Mucosa of stomach (tissue), 1 donor: Measurements from ENCODE around the gene RPS3.

Experiments
- H3K27me3 ChIP-seq: one replicate; pipeline ENCODE4 v1.7.0; 2013; ENCODE audit warnings: mild to moderate bottlenecking, low read length; ENCODE audit not compliant: control insufficient read depth, insufficient read depth
- H3K36me3 ChIP-seq: one replicate; pipeline ENCODE4 v1.7.0; 2013; ENCODE audit warnings: low read length; ENCODE audit not compliant: control insufficient read depth, insufficient read depth
- H3K4me1 ChIP-seq: one replicate; pipeline ENCODE4 v1.7.0; 2013; ENCODE audit warnings: mild to moderate bottlenecking, low read length; ENCODE audit not compliant: control insufficient read depth, insufficient read depth
- H3K4me3 ChIP-seq: one replicate; pipeline ENCODE4 v1.7.0; 2013; ENCODE audit warnings: low read length
- H3K9ac ChIP-seq: one replicate; pipeline ENCODE4 v1.7.0; 2013; ENCODE audit warnings: mild to moderate bottlenecking, low read length, moderate library complexity
- H3K9me3 ChIP-seq: one replicate; pipeline ENCODE4 v1.7.0; 2013; ENCODE audit warnings: mild to moderate bottlenecking, low read length, moderate library complexity; ENCODE audit not compliant: control insufficient read depth
- donor health status: Pancreatic carcinoma.

Gene RPS3

DNA sequence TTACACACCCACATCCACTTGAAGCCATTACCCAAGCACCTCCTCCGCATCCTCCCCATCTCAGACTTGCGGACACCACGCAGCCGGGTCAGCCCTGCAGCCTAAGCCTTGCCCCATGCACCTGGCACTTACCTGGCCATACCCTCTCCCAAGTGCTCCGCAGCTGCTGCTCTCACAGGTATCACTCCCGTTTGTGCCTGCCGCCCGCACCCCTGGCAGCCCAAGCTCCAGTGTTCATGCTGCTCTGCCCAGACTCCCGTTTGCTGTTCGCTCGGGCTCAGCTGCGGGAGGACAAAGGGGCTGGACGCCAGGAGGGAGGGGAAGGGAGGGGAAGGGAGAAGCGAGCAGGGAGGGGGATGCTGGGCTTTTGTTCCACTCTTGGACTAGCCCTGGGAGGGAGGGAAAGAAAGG, 33.6 kb downstream of the RPS3 start, which contains the start of gene KLHL35:
TSS of gene KLHL35 (minus strand) at position 293 of the 411 bp plus-strand sequence. CDS start 2,574 bp downstream, outside the sequence.
- Histone ChIP-seq H3K36me3 (no peaks in the 10 kb centered on the region), H3K9ac (no peak within 1 kb of the TSS), H3K9me3 (peaks cover 4% of the 10 kb centered on the region), H3K4me3 (no peak within 1 kb of the TSS), H3K27me3 (peaks cover 40% of the 10 kb centered on the region), H3K4me1 (peaks cover 23% of the 10 kb centered on the region)

DNA sequence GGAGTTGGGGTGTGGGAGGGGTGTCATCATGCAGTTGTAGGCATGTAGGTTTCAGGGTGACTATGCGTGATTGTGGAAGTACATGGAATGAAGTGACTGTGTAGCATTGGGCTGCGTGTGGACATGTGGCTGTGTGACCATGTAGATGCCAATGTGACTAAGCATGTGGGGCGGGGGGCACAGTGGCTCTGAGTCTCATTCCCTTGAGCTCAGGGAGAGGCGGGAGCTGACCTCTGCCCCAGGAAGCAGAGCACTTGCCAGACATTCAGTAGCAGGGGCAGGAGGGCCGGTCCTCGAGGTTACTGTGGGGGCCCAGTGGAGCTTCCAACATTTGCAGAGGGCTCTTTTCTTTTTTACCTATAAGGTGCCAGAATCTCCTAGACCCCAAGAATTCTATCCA, 34.1 kb downstream of the RPS3 start:
- H3K27me3 ChIP-seq = peaks cover 40% of the 10 kb centered on the region
- H3K4me1 ChIP-seq = peaks cover 20% of the 10 kb centered on the region
- no peaks in the 10 kb centered on the region for H3K36me3 ChIP-seq
- no peak overlapping the region for H3K4me3 ChIP-seq
- H3K9me3 ChIP-seq = peaks cover 4% of the 10 kb centered on the region
- no peak overlapping the region for H3K9ac ChIP-seq

DNA sequence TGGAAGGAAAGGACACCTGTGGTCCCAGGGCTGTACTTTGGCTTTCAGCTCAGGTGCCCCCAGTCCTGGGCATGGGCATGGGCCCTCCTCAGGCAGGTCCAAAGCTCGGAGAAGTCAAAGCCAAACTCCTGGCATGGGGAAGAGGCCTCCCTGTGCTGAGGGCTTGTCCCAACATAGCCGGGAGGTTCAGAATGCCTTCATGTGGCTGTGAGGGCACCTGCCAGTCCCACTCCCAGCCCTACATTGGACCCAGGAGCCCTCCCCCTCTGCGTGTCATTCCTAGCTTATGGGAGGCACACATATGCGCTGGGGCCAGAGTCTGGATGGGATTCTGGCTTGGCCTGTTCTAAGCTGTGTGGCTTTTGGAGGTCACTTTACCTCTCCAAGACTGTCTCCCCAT, 34.7 kb downstream of the RPS3 start:
- H3K9me3 ChIP-seq = peaks cover 4% of the 10 kb centered on the region
- peaks cover 16% of the 10 kb centered on the region for H3K4me1 ChIP-seq
- peaks cover 40% of the 10 kb centered on the region for H3K27me3 ChIP-seq
- H3K36me3 ChIP-seq = no peaks in the 10 kb centered on the region
- H3K9ac ChIP-seq = no peak overlapping the region
- H3K4me3 ChIP-seq = no peak overlapping the region

DNA sequence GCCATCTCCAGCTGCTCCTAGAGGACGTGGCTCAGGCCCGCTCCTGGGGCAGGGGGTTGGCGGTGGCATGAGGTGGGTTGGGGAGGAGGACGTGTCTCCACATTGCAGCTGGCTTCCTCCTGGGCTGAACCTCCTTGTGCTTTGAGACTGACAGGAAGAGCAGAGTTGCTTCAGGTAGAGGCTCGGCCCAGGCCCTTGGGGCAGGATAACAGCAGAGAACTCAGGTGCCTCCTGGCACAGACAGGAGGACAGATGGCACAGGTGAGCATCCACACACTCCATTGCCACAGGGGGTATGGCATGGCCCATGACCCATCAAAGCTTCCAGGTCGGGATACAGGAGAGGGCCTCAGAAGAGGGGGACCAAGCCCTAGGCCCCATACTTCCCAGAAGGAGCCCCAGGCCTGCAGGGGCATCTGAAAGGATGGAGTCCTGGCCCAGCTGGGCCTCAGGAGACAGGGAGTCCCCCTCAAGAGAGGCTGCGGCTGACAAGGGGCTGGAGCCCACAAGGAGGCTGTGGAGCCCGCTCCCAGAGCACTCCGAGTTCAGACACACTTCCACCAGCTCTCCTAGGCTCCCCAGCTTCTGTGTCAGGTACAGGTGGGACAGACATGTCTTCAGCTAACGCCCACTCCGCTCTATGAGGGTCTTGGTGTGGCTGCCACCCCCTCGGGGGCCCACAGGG, 35.7 kb downstream of the RPS3 start:
- Histone ChIP-seq H3K27me3 (peaks cover 35% of the 10 kb centered on the region), H3K4me1 (peaks cover 14% of the 10 kb centered on the region), H3K36me3 (no peaks in the 10 kb centered on the region), H3K4me3 (no peak overlapping the region), H3K9me3 (no peaks in the 10 kb centered on the region), H3K9ac (no peak overlapping the region)

DNA sequence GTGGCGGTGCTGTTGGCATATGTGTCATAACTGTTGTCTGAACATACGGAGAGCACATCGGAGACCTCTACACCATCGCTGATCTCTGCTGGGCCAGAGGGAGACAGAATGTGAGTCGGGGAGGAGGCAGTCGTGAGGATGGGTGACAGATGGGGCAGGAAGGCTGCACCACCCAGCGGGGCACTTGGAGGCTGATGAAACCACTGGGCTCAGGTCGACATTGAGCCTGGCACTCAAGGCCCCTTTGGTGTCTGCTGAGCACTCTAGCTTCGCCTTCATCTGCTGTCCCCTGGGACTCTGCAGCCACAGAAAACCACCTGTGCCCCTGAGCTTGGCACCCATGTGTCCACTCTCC, 36.2 kb downstream of the RPS3 start:
- no peak overlapping the region for H3K4me3 ChIP-seq
- H3K9me3 ChIP-seq = no peaks in the 10 kb centered on the region
- H3K36me3 ChIP-seq = no peaks in the 10 kb centered on the region
- peaks cover 32% of the 10 kb centered on the region for H3K27me3 ChIP-seq
- H3K4me1 ChIP-seq = peaks cover 11% of the 10 kb centered on the region
- no peak overlapping the region for H3K9ac ChIP-seq

DNA sequence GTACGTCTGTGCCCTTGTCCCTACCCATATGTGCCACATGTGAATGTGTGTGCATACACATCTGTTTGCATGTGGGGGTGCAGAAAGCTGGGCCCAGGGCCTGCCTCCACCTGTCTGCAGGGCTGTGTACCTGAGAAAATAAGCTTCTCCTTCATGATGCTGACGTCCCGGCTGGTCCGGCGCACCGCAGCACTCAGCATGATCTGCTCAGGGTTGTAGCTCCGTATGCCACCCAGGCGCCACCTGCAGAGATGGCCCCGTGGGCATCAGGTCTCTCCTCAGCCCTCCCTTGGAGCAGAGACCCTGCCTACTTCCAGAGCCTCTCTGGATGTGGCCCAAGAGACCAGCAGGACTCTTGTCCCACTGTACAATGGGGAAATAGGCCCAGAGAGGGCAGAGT, 37.5 kb downstream of the RPS3 start:
- H3K4me1 ChIP-seq = peaks cover 5% of the 10 kb centered on the region
- H3K9ac ChIP-seq = no peak overlapping the region
- no peak overlapping the region for H3K4me3 ChIP-seq
- peaks cover 20% of the 10 kb centered on the region for H3K27me3 ChIP-seq
- no peaks in the 10 kb centered on the region for H3K36me3 ChIP-seq
- H3K9me3 ChIP-seq = no peaks in the 10 kb centered on the region

DNA sequence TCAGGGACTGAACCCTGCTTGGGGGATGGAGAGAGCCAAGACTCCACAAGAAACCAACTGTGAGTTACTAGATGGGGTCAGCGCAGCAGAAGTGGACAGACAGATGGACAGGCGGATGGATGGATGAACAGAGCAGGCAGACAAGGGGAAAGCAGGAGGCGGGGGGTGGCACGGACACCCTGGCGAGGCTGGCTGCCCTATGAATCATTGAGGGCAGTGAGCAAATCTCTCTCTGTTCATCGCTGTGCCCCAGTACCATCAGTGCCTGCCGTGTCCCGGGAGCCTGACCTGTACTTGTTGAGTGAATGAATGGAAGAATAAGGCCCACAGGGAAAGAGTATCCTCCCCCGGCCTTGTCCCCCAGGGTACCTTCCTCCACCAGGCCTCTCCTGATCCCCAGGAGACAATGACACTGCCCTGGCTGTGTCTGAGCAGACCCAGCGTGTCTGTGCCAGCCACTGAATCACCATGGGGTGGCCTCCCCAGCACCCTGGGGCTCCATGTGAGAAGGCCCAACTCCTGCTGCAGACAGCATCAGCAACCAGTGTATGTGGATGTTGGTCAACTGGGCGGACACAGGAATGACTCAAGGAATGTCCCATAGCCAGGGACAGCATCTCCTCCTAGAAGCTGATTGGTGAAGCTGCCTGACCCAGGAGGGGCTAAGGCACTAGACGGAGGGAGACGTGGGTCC, 38.8 kb downstream of the RPS3 start:
- Histone ChIP-seq H3K27me3 (peaks cover 7% of the 10 kb centered on the region), H3K9me3 (no peaks in the 10 kb centered on the region), H3K36me3 (no peaks in the 10 kb centered on the region), H3K9ac (no peak overlapping the region), H3K4me3 (no peak overlapping the region), H3K4me1 (no peaks in the 10 kb centered on the region)

DNA sequence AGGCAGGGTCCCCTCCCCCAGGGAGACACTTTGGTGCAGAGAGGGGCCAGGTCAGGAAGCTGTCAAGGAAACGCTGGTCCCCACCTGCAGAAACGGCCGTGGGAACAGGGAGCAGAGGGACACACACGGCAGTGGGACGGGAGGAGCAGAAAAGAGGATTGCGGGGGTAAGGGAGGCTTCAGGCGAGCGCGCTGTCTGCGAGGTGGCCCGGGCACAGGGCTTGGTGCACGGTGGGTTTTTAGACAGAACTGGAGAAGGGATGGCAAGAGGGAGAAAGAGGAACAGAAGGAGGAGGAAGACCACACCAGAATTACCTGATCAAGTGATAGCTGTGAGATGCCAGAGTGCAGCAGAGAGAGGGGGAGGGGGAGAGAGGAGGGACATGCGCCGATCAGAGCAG, 39.7 kb downstream of the RPS3 start:
- no peaks in the 10 kb centered on the region for H3K36me3 ChIP-seq
- H3K27me3 ChIP-seq = peaks cover 2% of the 10 kb centered on the region
- no peaks in the 10 kb centered on the region for H3K4me1 ChIP-seq
- H3K9ac ChIP-seq = no peak overlapping the region
- no peak overlapping the region for H3K4me3 ChIP-seq
- no peaks in the 10 kb centered on the region for H3K9me3 ChIP-seq

DNA sequence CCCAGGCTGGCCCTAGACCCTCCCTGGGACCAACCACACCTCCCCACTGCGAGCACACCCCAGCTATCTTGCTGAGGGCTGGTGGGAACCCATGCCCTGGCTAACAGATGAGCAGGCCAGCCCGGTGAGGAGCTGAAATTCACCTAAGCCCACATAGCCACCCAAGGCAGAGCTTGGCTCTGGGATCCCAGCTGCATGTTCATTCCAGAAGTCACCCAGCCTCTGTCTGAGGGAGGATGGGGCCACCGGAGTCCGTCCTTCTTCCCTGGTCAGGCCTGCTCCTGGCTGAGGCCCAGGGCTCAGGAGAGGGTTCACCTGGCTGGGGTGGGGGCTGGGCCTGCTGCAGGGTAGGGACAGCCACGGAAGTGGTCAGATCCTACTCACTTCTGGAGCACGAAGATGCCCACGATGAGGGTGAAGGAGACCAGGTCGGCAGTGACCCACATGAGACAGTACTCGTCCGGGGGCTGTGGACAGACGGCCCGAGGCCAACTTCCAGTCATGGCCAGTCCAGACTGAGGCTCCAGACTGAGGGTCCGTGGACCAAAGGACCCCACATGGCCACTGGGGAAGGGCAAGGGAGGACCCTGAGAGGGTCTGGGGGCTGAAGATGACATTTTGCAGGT, 40.3 kb downstream of the RPS3 start:
- Histone ChIP-seq H3K27me3 (peaks cover 2% of the 10 kb centered on the region), H3K4me1 (no peaks in the 10 kb centered on the region), H3K36me3 (no peaks in the 10 kb centered on the region), H3K9ac (no peak overlapping the region), H3K9me3 (no peaks in the 10 kb centered on the region), H3K4me3 (no peak overlapping the region)

DNA sequence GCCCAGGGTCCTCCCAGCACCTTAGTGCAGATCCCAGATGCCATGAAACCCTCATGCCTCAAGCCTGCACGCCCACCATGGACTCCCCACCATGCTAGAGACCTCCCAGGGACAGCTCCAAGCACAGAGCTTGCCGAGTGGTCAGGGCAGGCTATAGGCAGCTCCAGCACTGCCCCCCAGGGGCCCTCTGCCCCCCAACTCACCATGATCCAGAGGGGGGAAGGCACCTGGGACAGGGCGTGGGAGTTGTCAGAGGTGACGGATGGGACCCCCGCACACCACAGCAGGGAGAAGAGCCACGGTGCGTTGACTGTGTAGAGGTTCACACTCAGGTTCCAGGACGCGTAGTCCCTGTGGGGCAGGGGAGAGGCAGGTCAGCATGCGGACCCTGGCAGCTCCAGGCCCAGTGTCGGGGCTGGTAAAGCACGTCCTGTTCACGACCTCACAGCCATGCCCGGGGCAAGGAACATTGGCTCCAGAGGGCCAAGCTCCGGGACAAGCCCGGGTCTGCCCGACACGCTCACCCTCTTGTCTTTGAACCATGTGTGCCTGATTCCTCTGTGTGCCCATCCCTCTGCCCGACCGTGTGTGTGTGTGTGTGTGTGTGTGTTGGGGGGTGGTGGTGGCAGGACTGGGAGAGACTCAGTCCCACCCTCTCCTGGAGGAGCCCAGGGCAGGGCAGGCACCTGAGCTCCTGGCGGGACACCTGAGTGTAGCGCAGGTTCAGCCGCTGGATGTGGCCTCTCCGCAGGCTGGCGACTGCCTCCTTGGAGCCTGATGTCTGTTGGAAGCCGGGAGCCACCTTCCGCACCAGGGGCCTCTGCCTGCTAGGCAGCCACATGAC, 41.9 kb downstream of the RPS3 start:
- Histone ChIP-seq H3K9me3 (no peaks in the 10 kb centered on the region), H3K27me3 (no peaks in the 10 kb centered on the region), H3K4me3 (no peak overlapping the region), H3K36me3 (no peaks in the 10 kb centered on the region), H3K4me1 (no peaks in the 10 kb centered on the region), H3K9ac (no peak overlapping the region)

DNA sequence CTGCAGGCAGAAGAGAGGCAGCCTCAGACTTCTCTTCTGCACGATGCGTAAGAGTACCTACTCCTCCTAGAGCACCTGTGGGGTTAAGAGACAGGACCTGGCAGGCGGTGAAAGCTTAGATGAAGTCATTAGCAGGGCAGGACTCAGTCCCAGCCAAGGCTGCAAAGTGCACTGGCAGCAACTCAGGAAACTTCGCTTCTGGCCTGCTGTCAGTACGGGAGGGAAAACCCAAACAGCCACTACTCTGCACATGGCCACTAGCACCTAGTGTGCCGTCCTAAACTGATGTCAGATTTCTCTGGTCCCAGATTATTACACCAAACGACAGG, 42.5 kb downstream of the RPS3 start:
- no peaks in the 10 kb centered on the region for H3K9me3 ChIP-seq

More for the DNA sequence above, 42.5 kb downstream of the RPS3 start:
- Histone ChIP-seq H3K9ac (no peak overlapping the region), H3K4me3 (no peak overlapping the region), H3K36me3 (no peaks in the 10 kb centered on the region), H3K4me1 (no peaks in the 10 kb centered on the region), H3K27me3 (no peaks in the 10 kb centered on the region)
